Cardiac septum (tissue), 1 donor: ENCODE data around the gene PPARD. TPM values are rescaled to one million over a fixed set of nuclear protein-coding genes. Genes with fewer than 3 reads are reported as not detected.
A peak's percentile ranks its signal among the peaks of the same experiment; 100 is the strongest.
"Not testable (repeated sequence)": the region's sequence is repeated elsewhere in the genome, so short reads cannot be mapped to it uniquely, and the experiment has no call there.

Source experiments
- DNase-seq: peaks from one replicate; pipeline ENCODE4 v3.0.0-alpha.2; 2020; ENCODE audit warnings: low spot score
- intact Hi-C: fragments of 100-400 bp; cut with DNase I; formaldehyde crosslinking; loops from one replicate; pipeline ENCODE4 v1.14.0; 2022
- total RNA-seq: library from RNA; stranded (reverse); fragmentation: NEBNext Ultra II Directional; extraction: Animal tissue kit (Norgen Biotek cat#: 25700); gene quantifications from one replicate; pipeline ENCODE4 v1.2.1, GENCODE V29; 2021
- donor health status: DM: no; HTN: no; CAD: no.

Gene PPARD
- total RNA-seq, 1 donor from 2014 or later: 19.0 TPM

GRCh38 chr6:35310265-35310831 is 32.0 kb upstream of the PPARD start:
- DNase-seq: peak; percentile 46
- intact Hi-C loops: no loop called here

DNA sequence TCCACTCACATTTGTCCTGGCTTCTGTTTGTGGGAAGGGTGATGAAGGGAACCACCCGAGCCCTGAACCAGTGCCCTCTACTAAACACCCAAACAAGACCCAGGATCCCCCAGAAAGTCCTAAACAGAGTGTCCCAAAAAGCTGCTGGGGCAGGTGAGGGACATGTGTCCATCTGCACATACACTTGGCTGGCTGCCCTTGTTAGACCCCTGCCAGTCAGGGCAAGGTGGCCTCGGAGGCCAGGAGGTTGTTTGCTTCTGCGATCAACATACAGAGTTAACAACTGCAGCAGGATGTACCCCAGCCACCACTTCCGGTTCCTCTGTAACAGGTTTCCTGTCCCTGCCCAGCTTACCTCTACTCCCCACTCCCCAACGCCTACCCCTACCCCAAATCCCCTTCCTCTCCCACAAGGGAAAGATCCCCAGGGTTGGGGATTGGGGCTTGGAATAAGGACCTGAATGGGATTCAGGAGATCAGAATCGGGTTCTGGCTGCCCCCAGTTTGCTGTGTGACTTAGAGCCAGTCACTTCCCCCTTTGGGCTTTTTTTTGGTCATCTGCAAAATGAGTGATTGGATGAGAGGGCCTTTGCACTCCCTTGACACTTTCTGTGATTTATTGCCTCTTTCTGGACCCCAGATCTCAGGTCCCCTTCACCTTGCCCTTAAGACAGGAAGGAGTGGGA is 30.8 kb upstream of the PPARD start:
- DNase-seq: peak; percentile 60
- intact Hi-C loops: no loop called here

- intact Hi-C loops: no loop called here
- DNase-seq: peak; percentile 72
These were observed 30.1 kb upstream of the PPARD start for GRCh38 chr6:35312076-35312800.

GRCh38 chr6:35312807-35313206 is 29.6 kb upstream of the PPARD start:
- intact Hi-C loops: no loop called here
- no peak for DNase-seq

- intact Hi-C loops: no loop called here
- no peak for DNase-seq
These were observed 24.7 kb upstream of the PPARD start for GRCh38 chr6:35317483-35318195.

DNA sequence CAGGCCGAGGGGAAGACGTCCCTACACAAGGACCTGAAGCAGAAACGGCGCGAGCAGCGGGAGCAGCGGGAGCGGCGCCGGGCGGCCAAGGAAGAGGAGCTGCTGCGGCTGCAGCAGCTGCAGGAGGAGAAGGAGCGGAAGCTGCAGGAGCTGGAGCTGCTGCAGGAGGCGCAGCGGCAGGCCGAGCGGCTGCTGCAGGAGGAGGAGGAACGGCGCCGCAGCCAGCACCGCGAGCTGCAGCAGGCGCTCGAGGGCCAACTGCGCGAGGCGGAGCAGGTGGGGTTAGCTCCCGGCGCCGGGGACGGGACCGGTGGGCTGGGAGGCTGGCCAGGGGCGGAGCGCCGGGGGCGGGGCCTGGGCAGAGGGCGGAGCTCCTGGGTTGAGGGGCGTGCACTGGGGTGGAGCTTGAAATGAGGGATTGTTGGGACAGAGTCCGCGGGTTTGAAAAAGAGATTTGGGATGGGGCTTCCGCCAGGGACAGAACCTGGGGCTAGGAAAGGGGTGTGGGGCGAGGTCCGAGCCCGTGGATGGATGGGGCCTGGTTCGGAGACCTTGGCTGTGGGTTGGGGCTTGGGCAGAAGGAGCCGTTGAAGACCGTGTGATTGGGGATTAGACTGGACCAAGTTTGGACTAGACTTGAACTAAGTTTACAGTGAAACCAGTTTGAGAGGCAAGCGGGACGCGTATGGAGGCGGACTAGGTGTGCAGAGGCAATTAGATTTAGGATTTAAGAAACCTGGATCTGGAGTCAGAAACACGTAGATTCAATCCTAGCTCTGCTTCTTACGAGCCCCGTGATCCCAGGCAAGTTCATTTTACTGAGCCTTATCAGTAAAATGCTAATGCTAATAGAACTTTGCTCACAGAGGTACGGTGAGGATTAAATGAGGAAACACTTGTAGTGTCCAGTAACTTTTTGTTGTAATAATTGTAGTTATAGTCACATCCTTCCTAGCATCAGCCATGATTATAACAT is 23.9 kb upstream of the PPARD start:
- intact Hi-C loops: no loop called here
- peak; percentile 85 for DNase-seq

DNA sequence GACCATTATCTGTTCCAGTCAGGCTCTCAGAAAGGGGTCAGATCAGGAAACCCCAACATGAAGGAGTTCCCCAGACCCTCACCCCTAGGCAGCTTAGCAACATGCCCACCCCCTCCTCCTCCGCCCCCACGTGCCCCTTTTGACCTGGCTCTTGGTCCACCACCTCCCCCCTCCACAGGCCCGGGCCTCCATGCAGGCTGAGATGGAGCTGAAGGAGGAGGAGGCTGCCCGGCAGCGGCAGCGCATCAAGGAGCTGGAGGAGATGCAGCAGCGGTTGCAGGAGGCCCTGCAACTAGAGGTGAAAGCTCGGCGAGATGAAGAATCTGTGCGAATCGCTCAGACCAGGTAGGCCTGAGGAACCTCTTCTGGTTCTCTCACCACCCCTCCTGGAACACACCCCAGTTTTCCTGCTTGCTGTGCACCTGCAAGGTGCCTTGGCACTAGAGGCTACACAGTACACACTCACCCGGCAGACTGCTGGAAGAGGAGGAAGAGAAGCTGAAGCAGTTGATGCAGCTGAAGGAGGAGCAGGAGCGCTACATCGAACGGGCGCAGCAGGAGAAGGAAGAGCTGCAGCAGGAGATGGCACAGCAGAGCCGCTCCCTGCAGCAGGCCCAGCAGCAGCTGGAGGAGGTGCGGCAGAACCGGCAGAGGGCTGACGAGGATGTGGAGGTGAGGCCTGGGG is 22.9 kb upstream of the PPARD start:
- no peak for DNase-seq
- intact Hi-C loops: no loop called here

DNA sequence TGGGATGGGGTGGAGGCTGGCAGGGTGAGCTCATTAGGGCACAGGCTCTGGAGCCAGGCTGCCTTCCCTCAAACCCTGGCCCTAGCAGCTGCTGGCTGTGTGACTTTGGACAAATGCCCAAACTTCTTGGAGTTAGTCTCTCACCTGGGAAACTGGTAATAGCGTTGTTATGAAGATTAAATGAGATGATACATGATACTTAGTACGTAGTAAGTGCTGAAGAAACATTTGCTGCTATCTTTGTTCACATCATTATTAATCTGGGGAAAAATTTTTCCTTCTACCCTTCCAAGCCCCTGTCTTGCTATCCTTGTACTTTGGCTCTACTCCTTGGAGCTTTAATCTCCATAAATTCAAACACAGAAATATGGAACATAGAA is 22.3 kb upstream of the PPARD start:
- intact Hi-C loops: no loop called here

DNA sequence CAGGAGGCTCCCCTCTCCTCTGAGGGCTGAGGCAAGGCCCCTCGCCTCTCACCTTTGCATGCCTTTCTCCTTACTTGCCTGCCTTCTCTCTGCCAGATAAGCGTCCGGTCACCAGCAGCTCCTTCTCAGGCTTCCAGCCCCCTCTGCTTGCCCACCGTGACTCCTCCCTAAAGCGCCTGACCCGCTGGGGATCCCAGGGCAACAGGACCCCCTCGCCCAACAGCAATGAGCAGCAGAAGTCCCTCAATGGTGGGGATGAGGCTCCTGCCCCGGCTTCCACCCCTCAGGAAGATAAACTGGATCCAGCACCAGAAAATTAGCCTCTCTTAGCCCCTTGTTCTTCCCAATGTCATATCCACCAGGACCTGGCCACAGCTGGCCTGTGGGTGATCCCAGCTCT is 21.3 kb upstream of the PPARD start:
- no peak for DNase-seq
- intact Hi-C loops: no loop called here

More for the DNA sequence above, 22.3 kb upstream of the PPARD start:
- no peak for DNase-seq

DNA sequence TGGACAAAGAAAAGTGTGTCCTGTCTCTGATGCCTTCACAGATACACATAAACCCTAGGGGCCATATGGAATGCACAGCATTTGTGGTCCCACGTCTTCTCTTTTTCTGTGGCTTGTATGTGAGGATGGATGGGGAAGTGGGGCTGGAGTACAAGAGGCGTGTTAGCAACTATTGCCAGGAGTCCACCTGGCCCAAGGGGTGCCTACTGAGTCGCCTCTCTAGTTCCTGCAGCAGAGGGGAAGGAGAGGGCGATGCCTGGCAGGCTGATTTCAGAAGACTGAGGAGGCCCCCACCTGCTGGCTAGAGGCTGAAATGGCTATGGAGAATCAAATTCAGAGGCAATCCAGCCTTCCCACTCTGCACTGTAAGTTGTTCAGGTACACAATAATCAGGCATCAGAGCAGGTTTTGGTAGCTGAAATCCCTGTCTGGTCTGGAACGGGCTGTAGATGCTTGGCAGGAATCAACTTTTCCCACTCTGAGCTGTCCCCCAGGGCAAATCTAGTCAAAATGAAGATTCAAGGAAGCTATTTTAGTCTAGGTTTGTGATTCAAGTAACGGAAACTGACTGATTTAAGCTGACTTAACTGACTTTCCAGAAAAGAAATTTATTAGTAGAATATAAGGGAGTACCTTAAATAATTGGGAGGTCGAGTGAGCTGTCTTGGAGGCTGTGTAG is 14.9 kb upstream of the PPARD start:
- DNase-seq: peak; percentile 88
- intact Hi-C loops: loop anchor here (5.0 kb wide), 1 partner anchor 35 kb away; no protein-coding TSS in a partner anchor

- DNase-seq: no peak
- intact Hi-C loops: loop anchor here (5.0 kb wide), 1 partner anchor 36 kb away; no protein-coding TSS in a partner anchor
These were observed 14.1 kb upstream of the PPARD start for GRCh38 chr6:35328108-35328723.

DNA sequence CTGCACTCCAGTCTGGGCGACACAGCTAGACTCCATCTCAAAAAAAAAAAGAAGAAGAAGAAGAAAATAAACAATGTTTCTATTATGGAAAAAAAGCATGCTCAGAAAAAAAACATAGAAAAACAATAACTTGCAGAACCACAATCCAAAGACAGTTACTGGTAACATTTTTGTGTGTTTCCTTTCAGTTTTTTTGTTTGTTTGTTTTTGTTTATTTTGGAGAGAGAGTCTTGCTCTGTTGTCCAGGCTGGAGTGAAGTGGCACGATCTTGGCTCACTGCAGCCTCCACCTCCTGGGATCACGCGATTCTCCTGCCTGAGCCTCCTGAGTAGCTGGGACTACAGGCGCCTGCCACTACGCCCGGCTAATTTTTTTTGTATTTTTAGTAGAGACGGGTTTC is 13.4 kb upstream of the PPARD start:
- DNase-seq: not testable (repeated sequence)
- intact Hi-C loops: loop anchor here (5.0 kb wide), 1 partner anchor 37 kb away; no protein-coding TSS in a partner anchor

GRCh38 chr6:35330541-35331119 is 11.7 kb upstream of the PPARD start:
- no peak for DNase-seq
- intact Hi-C loops: no loop called here

DNA sequence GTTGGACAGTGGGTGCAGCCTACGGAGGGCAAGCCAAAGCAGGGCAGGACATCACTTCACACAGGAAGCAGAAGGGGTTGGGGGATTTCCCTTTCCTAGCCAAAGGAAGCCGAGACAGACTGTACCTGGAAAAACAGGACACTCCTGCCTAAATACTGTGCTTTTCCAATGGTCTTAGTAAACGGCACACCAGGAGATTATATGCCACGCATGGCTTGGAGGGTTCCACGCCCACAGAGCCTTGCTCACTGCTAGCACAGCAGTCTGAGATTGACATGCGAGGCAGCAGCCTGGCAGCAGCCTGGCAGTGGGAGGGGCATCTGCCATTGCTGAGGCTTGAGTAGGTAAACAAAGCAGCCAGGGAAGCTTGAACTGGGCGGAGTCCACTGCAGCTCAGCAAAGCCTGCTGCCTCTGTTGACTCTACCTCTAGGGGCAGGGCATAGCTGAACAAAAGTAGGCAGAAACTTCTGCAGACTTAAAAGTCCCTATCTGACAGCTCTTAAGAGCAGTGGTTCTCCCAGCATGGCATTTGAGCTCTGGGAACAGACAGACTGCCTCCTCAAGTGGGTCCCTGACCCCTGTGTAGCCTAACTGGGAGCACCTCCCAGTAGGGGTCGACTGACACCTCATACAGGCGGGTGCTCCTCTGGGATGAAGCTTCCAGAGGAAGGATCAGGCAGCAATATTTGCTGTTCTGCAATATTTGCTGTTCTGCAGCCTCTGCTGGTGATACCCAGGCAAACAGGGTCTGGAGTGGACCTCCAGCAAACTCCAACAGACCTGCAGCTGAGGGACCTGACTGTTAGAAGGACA is 10.1 kb upstream of the PPARD start:
- not testable (repeated sequence) for DNase-seq

GRCh38 chr6:35341557-35341956 is 801 bp upstream of the PPARD start:
- intact Hi-C loops: loop anchor here (5.0 kb wide), 1 partner anchor 126 kb away; the partner anchor contains the start of gene RPL10A
- no peak for DNase-seq

More for the DNA sequence above, 10.1 kb upstream of the PPARD start:
- intact Hi-C loops: not testable (repeated sequence)
